22Rv1 (cell line): ENCODE measurements around the gene MRPS23.

Experiments
- H3K27ac ChIP-seq: fragments of 450-650 bp; 2 replicates; pipeline ENCODE4 v1.5.1; 2017
- ZFX ChIP-seq: fragments of 450-650 bp; IDR thresholded peaks from 2 replicates; pipeline ENCODE4 v1.6.1; 2017; ENCODE audit warnings: antibody characterized with exemption, borderline replicate concordance
- TF ChIP-seq, protein P1 (sequence below): fragments of 450-650 bp; IDR thresholded peaks from 2 replicates; pipeline ENCODE4 v1.5.1; 2017; ENCODE audit warnings: mild to moderate bottlenecking

Gene MRPS23

DNA sequence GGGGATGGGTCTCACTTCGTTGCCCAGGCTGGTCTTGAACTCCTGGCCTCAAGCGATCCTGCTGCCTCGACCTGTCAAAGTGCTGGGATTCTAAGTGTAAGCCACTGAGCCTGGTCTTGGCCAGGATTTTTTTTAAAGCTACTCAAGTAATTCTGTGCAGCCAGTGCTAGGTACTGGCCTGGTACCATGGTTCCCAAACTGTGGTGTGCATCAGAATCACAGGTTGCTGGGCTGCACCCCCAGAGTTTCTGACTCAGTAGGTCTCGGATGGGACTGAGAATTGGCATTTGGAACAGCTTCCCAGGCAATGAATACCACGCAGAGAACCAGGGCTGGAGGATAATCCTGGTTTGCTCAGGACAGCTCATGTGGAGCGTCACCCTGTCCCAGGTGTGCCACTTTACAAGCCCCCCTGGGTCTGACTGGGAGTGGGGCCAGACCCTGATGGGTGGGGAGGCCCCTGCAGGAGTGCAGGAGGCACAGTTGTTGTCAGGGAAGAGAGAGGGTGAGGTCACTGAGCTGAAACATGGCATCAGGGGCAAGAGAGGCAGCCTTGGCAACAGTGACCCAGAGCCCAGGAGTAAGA is 10.7 kb upstream of the MRPS23 start:
- no peak overlapping the region for H3K27ac ChIP-seq

DNA sequence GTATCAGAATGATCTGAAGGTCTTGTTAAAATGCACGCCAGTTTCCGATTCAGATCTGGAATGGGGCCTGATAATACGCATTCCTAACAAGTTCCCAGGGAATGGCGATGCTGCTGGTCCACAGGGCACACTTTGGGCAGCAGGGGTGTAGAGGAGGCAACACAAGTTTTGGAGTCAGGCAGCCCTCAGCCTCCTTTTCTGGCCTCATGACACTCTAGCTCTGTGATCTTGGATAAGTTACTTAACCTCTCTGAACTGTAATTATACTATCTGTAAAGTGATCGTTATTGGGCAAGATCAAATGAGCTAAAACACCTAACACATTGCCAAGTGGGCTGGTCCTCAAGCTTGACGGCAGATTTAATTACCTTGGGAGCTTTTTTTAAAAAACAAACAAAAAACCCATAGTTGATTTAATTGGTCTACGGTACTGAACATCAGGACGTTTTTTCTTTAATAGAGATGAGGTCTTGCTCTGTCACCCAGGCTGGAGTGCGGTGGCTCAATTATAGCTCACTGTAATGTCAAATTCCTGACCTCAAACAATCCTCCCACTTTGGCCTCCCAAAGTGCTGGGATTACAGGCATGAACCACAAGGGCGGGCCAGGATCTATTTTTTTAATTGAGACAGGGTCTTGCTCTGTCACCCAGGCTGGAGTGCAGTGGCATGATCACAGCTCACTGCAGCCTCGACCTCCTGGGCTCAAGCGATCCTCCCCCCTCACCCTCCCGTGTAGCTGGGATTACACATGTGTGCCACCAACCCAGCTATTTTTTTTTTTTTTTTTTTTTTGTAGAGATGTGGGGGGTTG is 10.0 kb upstream of the MRPS23 start:
- no peak overlapping the region for H3K27ac ChIP-seq
- TF ChIP-seq, protein P1, sequence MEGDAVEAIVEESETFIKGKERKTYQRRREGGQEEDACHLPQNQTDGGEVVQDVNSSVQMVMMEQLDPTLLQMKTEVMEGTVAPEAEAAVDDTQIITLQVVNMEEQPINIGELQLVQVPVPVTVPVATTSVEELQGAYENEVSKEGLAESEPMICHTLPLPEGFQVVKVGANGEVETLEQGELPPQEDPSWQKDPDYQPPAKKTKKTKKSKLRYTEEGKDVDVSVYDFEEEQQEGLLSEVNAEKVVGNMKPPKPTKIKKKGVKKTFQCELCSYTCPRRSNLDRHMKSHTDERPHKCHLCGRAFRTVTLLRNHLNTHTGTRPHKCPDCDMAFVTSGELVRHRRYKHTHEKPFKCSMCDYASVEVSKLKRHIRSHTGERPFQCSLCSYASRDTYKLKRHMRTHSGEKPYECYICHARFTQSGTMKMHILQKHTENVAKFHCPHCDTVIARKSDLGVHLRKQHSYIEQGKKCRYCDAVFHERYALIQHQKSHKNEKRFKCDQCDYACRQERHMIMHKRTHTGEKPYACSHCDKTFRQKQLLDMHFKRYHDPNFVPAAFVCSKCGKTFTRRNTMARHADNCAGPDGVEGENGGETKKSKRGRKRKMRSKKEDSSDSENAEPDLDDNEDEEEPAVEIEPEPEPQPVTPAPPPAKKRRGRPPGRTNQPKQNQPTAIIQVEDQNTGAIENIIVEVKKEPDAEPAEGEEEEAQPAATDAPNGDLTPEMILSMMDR, result no peak
- no peak for TF ChIP-seq ZFX

More for the DNA sequence above, 10.7 kb upstream of the MRPS23 start:
- TF ChIP-seq, protein P1, result no peak
- TF ChIP-seq ZFX, result no peak

DNA sequence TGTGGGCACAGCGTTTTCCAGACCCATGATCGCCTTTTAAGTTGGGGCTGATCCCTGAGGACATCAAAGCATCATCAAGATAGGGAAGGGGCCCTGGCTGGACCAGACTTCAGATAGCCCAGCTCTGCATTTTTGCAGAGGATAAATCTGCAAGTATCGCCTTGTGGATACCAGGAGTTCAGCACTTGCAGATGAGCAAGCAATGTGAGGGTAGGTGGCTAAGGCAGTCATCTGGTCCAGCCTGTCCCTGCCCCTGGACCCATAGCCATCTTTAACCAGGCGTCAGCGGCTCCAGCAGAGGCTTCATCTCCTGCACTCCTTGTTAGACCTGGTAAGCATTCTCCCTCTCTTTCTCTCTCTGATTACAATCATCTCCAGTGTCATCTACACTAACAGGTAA is 9.0 kb upstream of the MRPS23 start:
- no peak overlapping the region for H3K27ac ChIP-seq
- TF ChIP-seq, protein P1, result no peak

DNA sequence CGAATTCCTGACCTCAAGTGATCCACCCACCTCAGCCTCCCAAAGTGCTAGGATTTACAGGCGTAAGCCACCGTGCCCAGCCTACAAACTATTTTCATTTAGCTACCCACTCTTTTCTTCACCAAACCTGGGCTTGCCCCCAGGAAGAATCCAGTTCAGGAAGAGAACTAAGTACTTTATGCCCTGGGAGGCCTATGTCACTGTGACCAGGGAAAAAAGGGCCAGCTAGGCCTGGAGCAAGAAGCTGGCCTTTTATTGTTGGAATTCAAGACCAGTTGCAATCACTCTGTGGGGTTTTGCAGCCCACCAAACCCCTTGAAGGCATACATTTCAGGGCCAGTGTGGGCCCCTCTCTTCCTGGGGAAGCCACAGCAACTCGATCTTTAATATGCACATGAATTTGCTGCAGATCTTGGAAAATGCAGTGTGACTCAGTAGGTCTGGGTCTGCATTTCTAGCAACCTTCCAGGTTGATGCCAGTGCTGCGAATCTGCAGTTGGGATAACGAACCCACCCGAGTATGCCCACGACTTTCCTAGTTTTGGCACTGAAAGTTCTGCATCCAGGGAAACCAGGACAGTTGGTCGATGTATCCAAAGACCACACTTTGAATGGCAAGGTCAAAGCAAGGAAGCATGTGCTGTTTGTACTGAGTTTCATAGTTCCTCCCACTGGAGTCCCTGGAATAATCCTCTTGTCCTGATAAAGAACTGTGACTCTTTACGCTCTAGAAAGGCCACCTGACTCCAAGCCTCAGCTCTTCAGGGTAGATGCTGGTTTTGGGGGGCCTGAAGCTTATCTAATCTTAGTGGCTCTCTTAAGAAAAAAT is 7.2 kb upstream of the MRPS23 start:
- TF ChIP-seq, protein P1, result no peak
- no peak for TF ChIP-seq ZFX

DNA sequence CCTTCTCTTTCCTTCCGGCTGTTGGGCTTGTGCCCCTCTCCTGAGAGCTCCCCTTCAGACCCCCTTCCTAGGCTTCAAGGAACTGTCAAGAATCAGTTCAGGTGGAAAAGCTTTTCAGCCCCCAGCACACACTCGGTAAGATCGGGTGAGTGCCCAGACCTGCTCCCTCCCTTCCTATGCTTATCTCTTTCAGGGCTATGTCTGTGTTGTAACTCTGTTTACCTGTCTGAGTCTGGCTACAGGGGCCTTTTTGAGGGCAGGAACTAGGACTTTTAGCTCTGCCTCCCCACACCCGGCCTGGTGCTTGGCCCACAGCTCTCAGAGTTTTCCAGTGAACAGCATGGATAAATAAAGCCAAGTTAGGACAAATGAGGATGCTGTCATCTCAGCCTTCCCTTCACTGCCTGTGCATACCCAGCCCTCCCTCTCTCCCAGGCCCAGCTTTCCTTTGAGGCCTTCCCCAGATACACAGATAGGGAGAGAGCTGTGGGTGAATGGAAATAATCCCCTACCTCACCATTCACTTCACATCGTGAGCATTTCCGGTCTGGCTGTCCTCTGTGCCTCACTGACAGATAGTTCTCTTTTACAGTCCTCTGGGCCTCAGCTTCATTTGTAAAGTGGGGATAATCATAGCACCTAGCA is 5.7 kb upstream of the MRPS23 start:
- H3K27ac ChIP-seq, result no peak overlapping the region

More for the DNA sequence above, 7.2 kb upstream of the MRPS23 start:
- H3K27ac ChIP-seq, result no peak overlapping the region

DNA sequence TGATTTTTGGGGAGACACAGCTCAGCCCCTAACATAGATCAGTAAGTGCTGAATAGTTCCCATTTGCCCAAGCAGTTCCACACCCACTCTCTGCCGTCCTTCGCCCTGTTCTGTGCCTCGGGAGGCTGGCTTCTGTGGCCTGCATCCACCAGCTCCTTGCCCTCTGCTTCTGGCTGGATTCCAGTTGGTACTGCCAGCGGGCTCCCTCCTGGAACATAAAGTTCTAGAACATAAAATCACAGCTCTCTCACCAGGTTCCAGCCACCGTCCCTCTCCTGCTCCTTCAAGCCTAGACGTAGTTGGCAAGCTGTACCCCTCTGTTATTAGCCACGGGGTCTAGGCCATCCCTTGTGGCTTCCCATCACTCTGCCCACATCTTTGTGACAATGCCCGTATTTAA is 3.9 kb upstream of the MRPS23 start:
- TF ChIP-seq, protein P1, result no peak
- TF ChIP-seq ZFX, result no peak
- H3K27ac ChIP-seq, result peak overlapping the region; percentile 87

More for the DNA sequence above, 5.7 kb upstream of the MRPS23 start:
- TF ChIP-seq, protein P1, result no peak
- TF ChIP-seq ZFX, result no peak
